NB4 (cell line): ENCODE data around the gene TAS2R4.
"Not testable (repeated sequence)": the region's sequence is repeated elsewhere in the genome, so short reads cannot be mapped to it uniquely, and the experiment has no call there.

ENCODE experiments used
- DNase-seq: peaks from one replicate; pipeline ENCODE4 v3.0.0; 2010; ENCODE audit warnings: low read depth
- H3K4me3 ChIP-seq: one replicate; pipeline ENCODE4 v1.5.1; 2011; ENCODE audit warnings: mild to moderate bottlenecking, low read depth, low read length, moderate library complexity
- MYC ChIP-seq: IDR thresholded peaks from 2 replicates; pipeline ENCODE4 v1.6.1; 2011; ENCODE audit warnings: low read depth, low read length
- POLR2A ChIP-seq: IDR thresholded peaks from 2 replicates; pipeline ENCODE4 v1.6.1; 2011; ENCODE audit warnings: mild to moderate bottlenecking; ENCODE audit not compliant: insufficient read length; ENCODE audit errors: extremely low read depth
- TF ChIP-seq, protein P1 (sequence below): IDR thresholded peaks from one replicate; pipeline ENCODE4 v1.5.1; 2012; ENCODE audit warnings: low read depth, low read length
- TF ChIP-seq, protein P2 (sequence below): IDR thresholded peaks from 2 replicates; pipeline ENCODE4 v1.6.1; 2011; ENCODE audit warnings: low read depth, low read length

Gene TAS2R4

DNA sequence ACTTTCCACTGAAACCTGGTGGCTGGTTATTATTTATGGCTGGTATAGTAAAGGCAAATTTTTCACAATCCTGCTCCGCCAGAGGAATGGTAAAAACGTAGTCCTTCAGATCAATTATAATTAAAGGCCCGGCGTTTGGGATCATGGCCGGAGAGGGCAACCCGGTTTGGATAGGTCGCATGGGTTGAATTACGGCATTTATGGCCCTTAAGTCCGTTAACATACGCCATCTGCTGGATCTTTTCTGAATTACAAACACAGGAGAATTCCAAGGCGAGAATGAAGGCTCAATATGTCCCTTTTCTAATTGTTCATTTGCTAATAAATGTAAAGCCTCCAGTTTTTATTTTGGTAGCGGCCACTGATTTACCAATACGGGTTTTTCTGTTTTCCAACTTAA lies 23.8 kb upstream of the TAS2R4 start:
- peak; percentile 53 for DNase-seq
- TF ChIP-seq, protein P1, sequence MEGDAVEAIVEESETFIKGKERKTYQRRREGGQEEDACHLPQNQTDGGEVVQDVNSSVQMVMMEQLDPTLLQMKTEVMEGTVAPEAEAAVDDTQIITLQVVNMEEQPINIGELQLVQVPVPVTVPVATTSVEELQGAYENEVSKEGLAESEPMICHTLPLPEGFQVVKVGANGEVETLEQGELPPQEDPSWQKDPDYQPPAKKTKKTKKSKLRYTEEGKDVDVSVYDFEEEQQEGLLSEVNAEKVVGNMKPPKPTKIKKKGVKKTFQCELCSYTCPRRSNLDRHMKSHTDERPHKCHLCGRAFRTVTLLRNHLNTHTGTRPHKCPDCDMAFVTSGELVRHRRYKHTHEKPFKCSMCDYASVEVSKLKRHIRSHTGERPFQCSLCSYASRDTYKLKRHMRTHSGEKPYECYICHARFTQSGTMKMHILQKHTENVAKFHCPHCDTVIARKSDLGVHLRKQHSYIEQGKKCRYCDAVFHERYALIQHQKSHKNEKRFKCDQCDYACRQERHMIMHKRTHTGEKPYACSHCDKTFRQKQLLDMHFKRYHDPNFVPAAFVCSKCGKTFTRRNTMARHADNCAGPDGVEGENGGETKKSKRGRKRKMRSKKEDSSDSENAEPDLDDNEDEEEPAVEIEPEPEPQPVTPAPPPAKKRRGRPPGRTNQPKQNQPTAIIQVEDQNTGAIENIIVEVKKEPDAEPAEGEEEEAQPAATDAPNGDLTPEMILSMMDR, result peak; percentile 46
- TF ChIP-seq POLR2A (no peak), MYC (no peak)
- TF ChIP-seq, protein P2, sequence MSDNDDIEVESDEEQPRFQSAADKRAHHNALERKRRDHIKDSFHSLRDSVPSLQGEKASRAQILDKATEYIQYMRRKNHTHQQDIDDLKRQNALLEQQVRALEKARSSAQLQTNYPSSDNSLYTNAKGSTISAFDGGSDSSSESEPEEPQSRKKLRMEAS, result no peak
- no peak overlapping the region for H3K4me3 ChIP-seq

DNA sequence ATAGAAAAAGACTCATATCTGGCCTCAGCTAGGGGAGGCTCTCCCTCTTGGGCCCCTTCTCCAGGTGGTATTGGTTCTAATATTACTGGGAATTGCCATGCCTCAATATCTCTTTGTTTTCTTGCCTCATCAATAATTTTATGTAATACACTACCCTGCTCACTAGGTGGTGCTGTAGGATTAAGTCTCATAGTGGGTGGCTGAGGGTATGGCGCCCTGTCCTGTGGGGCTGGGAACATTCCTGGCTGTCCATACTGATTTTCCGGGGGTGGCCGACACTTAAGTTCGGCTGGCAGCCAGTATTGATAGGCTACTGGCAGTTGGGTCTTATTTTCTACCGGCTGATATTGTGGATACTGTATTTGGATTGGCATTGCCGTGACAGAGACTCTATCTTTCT lies 21.5 kb upstream of the TAS2R4 start:
- TF ChIP-seq, protein P1, result peak; percentile 54
- TF ChIP-seq, protein P2, result no peak
- TF ChIP-seq MYC, result no peak
- no peak for TF ChIP-seq POLR2A
- DNase-seq, result peak; percentile 61

DNA sequence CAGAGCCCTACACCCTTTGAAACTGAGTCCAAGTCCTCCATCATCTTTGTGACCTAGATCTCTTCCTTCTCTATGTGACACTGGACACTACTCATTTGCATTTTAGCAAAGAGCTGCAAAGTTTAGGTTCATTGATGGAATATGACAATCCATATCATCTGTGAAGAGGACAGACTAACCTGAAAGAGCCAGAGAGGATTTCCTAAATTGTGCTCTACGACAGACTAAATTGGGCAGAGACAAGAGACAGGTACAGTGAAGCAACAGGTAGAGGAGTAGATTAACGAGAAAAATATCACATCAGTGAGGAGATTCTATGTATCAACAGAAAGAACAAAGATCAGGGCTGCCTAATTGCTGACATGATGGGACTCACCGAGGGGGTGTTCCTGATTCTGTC lies 12.7 kb upstream of the TAS2R4 start, which contains the start of gene TAS2R3:
Gene TAS2R3 (plus strand): TSS at position 301 of the 400 bp plus-strand sequence. CDS start 62 bp downstream, at position 363.
- DNase-seq, result no peak
- TF ChIP-seq, protein P2, result no peak
- TF ChIP-seq, protein P1, result no peak
- TF ChIP-seq MYC (no peak), POLR2A (no peak)
- H3K4me3 ChIP-seq, result no peak within 1 kb of the TSS

More for the DNA sequence above, 21.5 kb upstream of the TAS2R4 start:
- H3K4me3 ChIP-seq, result no peak overlapping the region

DNA sequence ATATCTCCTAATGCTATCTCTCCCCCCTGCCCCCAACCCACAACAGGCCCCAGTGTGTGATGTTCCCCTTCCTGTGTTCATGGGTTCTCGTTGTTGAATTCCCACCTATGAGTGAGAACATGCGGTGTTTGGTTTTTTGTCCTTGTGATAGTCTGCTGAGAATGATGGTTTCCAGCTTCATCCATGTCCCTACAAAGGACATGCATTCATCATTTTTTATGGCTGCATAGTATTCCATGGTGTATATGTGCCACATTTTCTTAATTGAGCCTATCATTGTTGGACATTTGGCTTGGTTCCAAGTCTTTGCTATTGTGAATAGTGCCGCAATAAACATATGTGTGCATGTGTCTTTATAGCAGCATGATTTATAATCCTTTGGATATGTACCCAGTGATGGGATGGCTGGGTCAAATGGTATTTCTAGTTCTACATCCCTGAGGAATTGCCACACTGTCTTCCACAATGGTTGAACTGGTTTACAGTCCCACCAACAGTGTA lies 6.3 kb upstream of the TAS2R4 start:
- not testable (repeated sequence) for DNase-seq

DNA sequence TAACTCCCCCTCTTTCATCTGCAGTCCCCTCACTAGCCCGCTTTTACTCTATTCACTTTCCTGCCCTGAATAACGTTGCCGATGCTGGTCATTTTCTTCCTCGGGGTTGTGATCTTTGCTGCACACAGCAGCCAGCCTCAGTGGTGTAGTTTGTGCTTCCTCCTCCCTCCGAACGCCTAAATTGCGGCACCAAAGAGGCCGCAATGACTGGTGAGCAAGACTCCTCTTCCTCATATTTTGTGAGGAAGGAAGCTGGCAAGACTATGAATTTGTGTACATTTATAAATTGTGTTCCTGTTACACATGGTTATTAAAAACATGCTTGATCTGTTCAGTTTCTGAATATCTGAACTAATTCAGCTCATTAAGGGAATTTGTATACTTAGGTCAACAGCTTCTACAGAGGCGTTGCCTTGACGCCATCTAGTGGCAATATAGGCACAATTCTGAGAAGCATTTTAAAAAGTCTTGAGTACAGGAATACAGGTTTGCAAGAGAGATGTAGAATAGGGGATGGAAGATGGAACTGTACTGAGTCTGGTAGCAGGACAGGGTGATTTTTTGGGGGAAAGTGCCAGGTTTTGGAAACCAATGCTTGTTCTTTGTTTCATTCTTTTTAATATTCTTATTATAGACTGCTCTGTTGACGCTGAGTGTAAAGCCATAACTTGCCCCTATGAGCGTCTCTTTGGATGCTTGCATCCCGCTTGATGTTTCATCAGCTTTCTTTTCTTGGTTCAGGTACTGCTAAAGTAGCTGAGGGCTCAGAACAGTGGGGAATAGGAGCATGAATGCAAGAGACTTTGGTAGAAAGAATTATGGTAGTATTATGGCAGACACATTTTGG lies 9.5 kb downstream of the TAS2R4 start:
- no peak for TF ChIP-seq POLR2A
- TF ChIP-seq, protein P1, result peak; percentile 93
- DNase-seq, result peak; percentile 79
- H3K4me3 ChIP-seq, result no peak overlapping the region

More for the DNA sequence above, 6.3 kb upstream of the TAS2R4 start:
- H3K4me3 ChIP-seq, result not testable (repeated sequence)

DNA sequence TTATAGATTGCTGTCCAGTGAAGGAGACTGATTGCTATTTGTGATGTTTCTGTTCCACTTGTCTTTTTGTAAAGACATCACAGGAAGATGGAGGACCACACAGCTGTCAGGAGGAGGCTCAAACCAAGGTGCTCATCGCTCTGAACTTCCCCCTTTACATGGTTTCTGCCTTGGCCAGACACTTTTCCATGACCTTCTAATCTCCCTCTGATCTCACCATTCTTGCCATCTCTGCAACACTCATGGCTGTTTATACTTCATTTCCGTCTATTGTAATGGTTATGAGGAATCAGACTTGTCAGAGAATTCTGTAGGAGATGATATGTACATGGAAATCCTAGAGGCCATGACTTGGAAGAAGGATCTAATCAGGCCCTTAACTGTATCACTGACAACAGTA lies 11.8 kb downstream of the TAS2R4 start:
- TF ChIP-seq MYC (no peak), POLR2A (no peak)
- TF ChIP-seq, protein P1, result no peak
- TF ChIP-seq, protein P2, result no peak
- no peak overlapping the region for H3K4me3 ChIP-seq
- no peak for DNase-seq
